Testis (tissue), 2 donors: ENCODE data around the gene ADAMTS15.

Experiments used
- POLR2A ChIP-seq: fragments of 450-650 bp; IDR thresholded peaks from one replicate; pipeline ENCODE4 v1.6.1; 2017; ENCODE audit warnings: antibody characterized with exemption, mild to moderate bottlenecking, moderate library complexity
- TF ChIP-seq, protein P1 (sequence below), 3 experiments: fragments of 450-650 bp in 2 of 3; fragments of 200-600 bp in 1 of 3; sonication (generic) in 1 of 3; IDR thresholded peaks; one replicate each; pipeline ENCODE4 v1.5.1; 2016 to 2019; ENCODE audit warnings: antibody characterized with exemption in 3 of 3, mild to moderate bottlenecking in 2 of 3, moderate library complexity in 1 of 3

- TF ChIP-seq, protein P1, sequence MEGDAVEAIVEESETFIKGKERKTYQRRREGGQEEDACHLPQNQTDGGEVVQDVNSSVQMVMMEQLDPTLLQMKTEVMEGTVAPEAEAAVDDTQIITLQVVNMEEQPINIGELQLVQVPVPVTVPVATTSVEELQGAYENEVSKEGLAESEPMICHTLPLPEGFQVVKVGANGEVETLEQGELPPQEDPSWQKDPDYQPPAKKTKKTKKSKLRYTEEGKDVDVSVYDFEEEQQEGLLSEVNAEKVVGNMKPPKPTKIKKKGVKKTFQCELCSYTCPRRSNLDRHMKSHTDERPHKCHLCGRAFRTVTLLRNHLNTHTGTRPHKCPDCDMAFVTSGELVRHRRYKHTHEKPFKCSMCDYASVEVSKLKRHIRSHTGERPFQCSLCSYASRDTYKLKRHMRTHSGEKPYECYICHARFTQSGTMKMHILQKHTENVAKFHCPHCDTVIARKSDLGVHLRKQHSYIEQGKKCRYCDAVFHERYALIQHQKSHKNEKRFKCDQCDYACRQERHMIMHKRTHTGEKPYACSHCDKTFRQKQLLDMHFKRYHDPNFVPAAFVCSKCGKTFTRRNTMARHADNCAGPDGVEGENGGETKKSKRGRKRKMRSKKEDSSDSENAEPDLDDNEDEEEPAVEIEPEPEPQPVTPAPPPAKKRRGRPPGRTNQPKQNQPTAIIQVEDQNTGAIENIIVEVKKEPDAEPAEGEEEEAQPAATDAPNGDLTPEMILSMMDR (IDR thresholded peaks at IDR 0.05), result no peak
- TF ChIP-seq POLR2A, result no peak
These were observed 42.4 kb downstream of the ADAMTS15 start for GRCh38 chr11:130490682-130491449.
